ENCODE results near the gene HRNR.

Gene HRNR

DNA sequence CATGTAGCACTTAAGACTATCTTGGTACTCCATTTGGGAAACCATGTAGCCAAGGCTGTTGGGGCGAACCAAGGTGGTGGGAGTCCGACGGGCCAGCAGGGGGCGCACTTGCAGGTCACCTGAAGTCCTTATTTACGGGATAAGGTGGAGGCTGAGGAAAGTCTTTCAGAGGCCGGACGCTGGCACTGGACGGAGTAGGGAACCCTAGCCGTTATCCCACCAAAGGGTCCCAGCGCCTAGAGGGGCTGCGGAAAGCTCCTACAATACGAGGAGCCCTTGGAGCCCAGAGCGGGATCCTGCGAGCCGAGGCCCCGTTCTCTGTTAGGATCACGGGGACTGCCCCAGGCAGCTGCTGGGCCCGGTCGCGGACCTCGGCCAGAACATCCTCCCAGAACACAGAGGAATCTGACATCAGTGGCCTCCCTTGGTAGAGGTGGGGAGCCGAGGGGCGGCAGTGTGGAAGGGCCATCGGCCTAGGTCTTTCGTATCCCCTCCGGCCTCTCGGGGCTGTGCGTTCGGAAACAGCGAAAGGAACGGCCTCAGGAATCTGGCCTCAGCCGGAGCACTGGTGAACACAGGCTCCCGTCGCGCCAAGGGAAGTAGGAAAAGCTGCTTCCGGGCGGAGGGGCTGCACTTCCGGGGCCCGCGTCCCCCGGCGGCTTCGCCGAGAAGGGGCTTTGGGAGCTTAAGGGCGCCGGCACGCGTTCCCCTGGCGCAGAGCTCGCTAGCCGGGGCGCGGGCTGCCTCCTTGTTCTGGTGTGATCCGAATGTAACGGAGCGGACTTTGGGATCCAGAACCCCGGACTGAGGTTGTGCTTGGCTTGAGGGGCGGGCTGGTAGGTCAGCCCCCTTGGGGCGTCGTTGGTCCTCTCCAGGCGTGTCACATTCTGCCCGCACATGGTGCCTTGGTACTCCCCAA, 35.1 kb downstream of the HRNR start:
- peak; percentile 81 for DNase-seq

DNA sequence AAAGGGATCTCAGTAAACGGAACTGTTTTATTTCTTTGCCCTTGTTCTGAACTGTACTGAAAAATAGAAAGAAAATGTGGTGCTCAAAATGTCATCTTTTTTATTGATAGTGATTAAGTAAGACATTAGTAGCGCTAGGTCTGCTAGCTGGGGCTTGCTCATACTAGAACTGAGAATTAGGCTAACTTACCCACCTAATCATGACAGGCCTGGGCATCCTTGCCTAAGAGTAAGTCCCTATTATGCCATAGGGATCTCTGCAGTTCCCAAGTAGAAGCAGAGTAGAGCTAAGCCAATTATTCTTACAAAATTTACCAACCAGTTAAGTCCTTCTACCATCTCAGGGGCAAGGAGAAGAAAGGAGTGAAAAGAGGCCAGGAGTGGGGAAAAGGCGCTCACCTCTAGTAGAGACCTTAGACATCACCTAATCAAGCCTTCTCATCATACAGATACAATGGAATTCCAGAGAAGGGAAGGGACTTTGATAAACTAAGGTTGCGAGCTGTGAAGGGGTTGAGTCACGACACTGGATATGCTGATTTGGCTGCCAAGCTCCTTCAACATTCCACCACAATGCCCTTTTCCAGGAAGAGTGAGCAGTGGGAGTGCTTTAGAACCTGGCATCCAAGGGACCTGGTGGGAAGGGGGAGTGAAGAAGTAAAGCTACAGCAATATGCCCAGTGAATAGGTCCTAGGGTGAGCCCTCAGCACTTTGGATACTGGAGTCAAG, 37.3 kb downstream of the HRNR start:
- no peak for DNase-seq

DNA sequence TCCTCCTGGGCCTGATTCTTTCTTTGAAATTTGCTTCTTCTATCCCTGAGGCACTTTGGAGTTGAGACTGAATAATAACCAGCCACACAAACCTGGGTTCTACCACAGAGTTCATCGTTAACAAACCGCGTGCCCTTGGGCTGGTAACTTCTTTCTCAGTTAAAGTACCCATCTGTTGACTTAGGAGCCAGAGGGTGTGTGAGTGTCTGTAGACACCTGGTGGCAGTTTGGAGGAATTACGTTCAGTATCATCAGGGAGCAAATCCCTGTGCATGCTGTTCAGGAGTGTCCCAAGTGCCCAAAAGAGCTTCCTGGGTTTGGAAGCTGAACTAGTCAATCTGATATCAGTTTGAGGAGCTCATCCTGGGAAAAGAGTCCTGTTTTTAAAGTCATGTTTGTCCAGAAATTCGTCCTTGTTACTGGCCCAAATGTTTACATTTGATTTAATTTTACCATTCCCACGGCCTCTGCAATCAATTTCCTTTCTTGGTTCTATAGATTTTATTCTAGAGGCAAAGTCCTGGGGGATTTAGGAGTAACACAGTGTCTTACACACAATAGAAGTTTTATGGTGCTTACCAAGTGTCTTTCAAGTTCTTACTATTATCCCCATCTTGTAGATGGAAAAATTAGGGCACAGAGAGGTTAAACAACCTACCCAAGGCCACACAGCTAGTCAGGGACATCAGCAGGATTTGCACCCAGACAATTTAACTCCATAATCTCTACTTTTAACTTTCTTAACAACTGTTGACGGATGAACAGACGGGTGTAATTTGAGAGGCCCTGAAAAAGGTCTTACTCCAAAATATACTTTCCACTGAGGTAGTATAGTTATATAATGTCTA, 38.2 kb downstream of the HRNR start:
- DNase-seq, result peak; percentile 23

DNA sequence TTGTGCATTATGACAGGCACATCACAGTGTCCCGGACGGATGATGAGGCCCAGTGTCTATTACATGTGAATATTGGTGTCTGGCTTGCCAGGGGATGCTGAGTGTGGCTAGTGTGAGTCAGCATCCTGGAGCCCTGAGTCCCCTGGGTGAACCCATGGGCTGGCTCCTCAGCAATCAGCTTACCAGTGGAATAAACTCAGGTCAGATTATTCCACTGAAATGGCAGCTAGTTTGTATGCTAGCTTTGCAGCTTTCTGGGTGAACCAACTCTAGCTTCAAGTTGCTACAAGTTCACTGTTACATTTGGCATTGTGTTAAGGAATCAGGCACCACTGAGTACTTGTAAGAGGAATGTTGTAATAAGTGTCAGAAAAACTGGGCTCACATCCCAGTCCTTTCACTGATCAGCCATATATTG, 41.0 kb downstream of the HRNR start:
- DNase-seq, result no peak

DNA sequence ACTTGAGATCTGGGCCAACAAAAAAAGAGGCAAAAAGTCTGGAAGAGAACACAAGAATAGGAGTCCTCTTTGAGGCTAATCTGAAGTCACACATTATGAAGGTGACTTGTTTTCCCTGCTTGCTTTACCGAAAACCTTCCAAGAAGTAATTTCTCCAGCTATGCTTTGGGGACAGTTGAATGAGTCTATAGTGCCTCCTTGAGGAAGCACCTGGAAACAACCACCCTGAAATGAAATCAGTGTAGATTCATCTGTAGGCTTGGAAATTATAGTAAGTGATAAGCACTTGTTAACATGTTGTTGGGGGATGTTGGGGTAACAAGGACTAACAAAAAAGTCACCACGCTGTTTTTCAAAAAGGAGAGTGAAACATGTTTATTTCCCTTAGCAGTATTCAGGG, 41.6 kb downstream of the HRNR start:
- no peak for DNase-seq

- no peak for DNase-seq
Observed at GRCh38 chr1:152179566-152179965, 44.4 kb downstream of the HRNR start.

DNA sequence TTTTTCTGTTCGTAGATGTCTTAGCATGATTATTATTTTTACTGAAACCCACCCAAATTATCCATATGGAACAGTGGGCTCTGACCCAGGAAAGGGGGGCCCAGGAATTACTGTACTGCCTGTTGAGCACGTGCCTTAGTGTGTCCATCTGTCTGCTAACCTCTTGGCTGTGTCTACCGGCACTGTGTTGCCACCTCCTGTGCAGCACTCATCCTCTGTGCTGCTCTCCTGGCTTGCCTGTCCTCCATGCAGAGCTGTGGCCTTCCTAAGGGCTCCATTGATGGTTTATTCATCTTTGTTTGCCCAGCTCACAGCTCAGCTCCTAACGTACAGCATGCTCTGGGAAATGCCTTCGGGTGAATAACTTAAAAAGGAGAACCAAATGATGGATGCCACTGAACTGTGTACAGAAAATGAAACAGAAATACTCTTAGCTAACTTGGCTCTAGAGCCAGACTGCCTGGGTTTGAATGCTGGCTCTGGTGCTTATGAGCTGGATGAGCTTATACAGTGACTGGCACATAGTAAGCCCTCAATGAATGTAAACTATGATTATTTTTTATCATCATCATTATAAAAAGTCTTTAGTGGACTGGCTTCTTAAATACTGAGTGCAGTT, 53.6 kb downstream of the HRNR start:
- DNase-seq, result no peak

GRCh38 chr1:152169366-152170025, 54.5 kb downstream of the HRNR start:
- no peak for DNase-seq

DNA sequence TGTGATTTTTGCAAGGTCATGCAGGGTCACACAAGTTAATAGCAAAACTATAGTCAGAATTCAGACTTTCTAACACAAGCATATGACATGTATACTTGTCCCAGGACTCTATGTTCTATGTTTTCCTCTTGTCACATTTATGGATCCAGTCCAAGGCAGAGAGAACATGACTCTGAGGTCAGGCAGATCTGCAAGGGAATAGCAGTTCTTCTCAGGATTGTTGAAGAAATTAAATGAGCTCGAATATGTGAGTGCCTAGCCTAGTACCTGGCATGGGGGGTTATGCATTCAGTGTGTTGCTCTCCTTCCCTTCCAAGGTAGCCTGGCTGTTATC, 55.5 kb downstream of the HRNR start:
- no peak for DNase-seq

- DNase-seq, result no peak
Observed at GRCh38 chr1:152167835-152168534, 56.0 kb downstream of the HRNR start.

DNA sequence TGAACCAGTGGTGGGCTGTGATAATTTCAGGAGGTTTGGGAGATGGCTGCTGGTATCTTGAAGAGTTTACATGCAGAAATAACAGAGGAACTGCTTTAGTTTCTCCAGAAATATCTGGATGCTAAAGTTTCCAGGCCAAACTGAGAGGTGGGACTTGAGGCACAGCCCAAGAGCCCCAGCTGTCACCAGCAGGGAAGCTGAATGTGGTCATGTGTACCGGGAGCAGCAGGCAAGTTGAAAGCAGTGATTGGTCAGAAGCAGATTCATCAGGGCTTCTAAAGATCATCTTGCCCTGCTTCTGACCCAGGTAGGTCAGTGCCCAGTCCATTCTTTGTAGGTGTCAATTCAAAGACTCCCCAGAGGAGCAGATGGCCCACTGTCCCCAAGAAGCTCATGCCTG, 57.0 kb downstream of the HRNR start:
- no peak for DNase-seq

DNA sequence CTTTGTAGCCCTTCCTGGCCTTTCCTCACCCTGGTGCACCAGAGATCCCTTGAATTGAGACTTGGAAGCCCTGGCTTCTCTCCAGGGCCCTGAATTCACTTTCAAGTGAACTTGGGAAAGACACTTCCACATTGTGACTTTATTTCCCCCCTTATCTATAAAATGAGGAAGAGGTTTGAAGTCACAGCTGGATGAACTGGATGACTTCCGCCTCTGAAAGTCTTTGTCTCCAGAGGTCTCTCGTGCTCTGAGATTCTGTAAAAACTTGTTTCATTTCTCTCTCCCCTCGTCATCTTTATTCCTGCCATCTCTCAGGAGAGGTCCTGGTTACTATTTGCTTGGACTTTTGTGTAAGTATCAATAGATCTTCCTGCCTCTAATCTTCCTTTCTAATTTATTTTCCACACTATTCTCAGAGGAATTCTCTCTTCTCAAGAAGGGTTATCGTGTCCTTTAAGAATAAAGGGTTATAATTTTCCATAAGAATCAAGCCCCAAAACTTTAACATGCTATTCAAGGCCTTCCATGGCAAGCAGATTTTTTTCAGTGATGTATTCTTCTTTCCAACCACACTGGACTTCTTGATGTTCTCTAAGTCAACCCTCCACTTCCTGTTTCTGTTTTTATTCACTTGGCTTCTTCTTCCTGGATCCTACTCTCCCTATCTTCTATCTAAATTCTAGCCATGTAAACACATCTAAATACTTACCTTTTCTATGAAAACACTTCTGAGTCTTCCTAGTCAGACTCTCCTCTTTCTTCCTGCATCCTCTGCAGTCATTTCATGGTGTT, 58.5 kb downstream of the HRNR start:
- no peak for DNase-seq

DNA sequence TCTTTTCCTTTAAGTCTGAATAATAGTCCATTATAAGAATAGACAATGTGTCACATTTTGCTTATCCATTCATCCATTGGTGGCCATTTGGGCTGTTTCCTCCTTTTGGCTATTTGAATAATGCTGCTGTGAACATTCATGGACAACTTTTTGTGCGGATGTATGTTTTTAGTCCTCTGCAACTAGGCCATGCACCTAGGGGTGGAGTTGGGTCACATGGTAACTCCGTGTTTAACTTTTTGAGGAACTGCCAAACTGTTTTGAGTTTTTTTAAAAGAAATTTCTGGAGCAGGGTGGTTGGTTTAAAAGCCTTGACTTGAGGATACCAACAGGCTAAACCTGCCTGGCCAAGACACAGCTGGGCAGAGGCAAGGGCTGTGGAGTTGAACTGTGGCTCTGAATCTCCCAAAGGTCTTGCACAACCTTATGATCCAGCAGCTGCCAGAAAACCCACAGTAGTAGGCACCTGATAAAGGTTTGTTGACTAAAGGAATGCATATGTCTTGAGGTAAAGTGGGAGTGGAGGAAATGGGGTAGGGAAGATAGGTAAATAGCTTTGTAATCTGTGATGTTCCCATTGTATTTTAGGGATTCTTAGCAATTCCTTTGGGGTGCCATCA, 59.4 kb downstream of the HRNR start:
- DNase-seq, result no peak

DNA sequence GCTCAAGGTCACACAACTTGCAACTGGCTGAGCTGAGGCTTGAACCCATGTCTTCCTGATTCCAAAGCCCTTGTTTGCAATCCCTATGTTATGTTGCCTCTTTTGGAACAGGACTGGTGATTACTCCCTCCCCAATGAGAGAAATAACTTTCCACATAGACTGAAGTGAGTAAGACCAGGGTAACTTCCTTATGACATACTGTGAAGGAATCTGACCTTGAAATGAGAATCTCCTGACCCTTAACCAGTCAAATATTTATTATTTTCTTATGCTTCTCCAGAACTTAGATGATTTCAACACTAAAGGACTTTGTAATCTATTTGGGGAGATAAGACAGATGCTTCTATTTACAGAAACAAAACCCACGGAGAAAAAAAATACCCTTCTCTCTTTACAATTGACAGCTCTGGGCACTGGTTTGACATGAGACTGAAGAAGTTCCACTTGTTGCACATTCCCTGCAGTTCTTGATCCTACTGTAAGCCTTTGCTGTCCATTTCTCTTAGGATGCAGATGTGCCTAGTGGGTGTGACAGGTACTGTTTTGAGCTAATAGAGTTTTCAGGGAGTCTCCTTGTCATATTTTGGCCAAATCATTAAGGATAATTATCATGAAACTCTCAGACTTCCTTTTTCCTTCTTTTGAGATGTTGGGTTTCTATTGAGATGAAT, 61.1 kb downstream of the HRNR start:
- DNase-seq, result no peak

Data from stimulated activated CD4-positive, alpha-beta T cell treated with anti-CD3 and anti-CD28 coated beads, Interleukin-1b, Interleukin-23, amount 100 ng/mL, for 48 hours (primary cell).